Measurements from ENCODE around the gene SLC24A4.

Gene SLC24A4

DNA sequence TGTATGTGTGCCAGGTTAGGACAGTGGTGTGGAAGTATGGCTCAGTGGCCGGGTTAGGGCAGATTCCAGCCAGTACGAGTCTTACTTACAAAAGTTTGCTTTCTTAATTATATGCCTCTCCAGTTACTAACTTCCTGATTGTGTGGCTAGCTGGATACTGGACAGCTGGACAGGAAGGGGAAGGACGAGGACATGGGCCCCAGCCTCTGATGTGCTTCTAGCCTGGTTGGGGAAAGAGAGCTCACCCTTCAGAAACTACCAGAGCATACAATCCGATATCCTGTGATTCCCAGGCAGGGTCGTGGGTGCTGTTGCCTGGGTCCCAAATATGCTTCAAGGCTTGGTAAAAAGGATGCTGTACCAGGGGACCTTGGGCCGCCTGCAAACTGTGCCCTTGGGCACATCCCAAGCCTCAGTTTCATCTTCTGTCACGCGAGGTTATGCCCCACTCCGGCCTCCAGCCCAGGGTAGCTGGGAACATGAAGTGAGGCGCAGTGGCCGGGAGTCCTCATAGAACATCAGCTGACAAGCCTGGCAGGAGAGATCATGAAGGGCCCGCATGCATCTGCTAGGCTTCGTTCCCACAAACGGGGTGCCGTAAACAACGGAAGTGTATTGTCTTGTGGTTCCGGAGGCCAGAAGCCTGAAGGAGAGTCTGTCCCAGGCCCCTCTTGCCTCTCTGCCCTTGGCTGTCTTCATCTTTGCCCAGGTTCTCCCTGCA is 167.4 kb downstream of the SLC24A4 start:
- intact Hi-C loops (cut with DNase I) = no loop called here

DNA sequence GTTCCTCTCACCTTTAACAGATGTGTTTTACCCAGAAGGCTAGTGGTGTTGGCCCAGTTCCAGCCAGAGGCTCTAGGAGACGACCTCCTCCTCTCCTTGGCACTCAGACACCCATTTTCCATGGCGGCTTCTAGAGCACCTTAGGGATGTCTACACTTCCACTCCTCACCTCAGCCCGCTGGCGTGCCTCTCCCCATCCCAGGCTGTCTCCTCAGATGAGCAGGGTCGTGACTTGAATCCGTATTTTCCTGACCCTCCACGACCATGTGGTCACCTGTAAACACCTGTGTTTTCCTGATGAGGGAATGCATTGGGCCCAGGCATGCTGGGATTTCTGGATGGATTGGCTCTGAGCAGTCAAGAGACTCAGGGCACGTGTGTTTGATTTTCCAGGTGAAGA is 168.8 kb downstream of the SLC24A4 start:
- DNase-seq = no peak
- intact Hi-C loops (cut with DNase I) = no loop called here

More for the DNA sequence above, 167.4 kb downstream of the SLC24A4 start:
- peak in 5 of 10 donors; percentile 20 to 83 (median 39) for DNase-seq

DNA sequence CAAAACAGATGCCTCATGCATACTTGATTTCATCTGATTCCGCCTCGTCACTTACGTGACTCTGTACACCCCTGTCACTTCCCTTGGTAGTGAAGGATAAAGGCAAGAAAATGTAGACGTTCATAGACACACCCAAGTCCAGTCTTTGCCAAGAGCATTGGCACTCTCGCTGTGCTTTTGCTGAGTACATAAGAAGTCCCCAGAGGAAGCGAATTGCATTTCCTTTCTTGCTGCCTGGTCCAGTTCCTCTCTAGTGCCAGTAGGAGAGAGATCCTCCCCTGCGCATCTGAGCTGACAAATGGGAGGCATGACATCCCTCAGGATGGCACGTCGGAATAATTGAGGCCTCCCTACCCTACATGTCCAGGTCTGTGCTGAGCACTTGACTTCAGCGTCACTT is 169.3 kb downstream of the SLC24A4 start:
- peak in 1 of 10 donors; percentile 51 for DNase-seq
- intact Hi-C loops (cut with DNase I) = no loop called here

DNA sequence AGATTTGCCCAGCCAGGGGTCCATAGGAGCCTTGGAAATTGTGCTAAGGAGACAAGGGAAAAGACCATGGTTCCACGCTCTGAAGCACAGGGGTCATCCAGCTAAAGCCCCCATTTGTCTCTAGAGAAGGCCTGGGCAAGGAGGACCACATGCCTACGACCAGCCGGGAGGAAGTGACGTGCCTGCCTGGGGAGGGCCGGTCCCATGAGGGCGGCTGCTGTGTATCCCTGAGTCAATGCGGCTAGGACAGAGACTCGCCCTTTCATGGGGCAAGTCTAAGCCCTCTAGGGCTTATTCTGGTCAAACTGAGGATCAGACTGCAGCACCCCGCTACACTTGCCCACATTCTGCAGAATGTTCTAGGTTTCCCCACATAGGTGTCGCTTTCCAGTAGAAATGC is 170.1 kb downstream of the SLC24A4 start:
- intact Hi-C loops (cut with DNase I) = no loop called here
- DNase-seq = peak in 1 of 10 donors; percentile 67

DNA sequence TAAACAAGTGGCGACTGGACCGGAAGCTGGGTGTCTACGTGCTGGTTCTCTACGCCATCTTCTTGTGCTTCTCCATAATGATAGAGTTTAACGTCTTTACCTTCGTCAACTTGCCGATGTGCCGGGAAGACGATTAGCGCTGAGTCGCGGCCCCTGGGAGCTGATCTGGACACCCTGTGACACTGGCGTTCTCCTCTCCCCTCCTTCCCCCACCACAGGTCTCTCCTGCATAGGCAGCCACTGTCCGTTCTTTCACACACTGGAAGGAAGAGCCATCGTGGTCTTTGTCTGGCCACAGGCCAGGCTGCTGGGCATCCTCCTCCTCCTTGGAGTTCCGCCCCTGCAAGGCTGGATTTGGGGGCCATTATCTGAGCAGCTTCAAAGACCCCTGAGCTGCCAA is 170.5 kb downstream of the SLC24A4 start:
- intact Hi-C loops (cut with DNase I) = no loop called here
- DNase-seq = peak in 1 of 10 donors; percentile 46

DNA sequence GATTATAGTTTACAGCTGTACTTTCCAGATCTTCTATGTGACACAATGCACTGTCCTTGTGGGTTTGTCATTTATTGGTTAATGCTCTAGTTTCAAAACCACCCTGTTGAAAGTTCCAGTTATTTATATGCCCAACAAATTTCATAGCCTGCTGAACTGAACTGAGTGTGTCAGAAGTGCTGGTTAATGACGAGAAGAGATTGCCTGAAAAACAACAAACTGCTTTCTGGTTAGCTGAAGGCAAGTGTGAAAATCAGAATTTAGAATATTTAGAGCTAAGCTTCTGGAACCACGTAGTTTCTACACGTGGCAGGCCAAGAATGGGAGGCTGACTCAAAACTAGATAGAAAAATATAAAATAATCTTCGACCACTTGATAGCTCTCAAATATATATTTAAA is 171.5 kb downstream of the SLC24A4 start:
- no peak for DNase-seq
- intact Hi-C loops (cut with DNase I) = no loop called here

DNA sequence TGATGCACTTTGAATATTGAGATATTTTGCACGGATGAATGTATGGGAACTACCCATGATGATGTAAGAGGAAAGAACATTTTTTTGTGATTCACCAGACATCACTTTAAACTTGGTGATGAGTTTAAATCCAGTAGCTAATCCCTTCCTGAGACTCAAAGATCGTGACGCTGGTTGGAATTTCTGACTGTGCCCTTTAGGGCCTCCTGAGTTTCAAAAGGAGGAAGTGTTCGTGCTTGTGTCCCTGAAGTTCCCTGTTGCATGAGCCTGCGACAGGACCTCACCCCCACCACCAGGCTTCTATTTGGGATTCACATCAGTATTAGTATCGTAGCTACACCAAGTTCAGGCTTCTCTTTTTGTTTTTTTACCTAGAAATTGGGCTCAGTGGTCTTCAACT is 172.1 kb downstream of the SLC24A4 start:
- intact Hi-C loops (cut with DNase I) = no loop called here

DNA sequence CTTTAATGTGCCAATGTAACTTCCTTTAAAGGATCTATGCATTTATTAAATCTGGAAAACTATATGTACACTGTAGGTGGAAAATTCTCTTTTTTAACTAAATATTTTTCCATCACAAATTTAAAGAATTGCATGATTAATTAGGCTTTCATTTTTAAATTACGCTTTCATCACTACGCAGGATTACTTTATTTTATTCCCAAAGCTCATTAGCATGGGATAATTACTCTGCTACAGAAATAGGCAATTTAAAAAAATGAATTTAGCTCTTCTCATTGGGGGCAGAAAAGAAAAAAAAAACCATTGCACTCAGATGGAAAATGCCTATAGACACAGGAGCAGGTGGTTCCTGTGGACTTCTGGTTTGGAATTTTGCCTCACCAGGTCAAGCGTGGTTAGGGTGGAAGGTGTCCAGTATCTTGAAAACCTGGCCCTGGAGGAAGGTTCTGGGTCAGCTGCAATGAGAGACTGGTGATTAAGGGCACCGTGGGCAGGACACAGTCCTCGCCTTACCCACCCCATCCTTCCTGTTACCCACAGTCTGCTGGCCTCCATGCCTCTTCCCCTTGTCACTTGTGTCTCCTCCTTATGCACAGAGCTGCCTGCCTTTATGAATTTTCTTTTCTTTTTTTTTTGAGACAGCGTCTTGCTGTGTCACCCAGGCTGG is 173.4 kb downstream of the SLC24A4 start:
- DNase-seq = peak in 1 of 10 donors; percentile 24
- intact Hi-C loops (cut with DNase I) = no loop called here

More for the DNA sequence above, 172.1 kb downstream of the SLC24A4 start:
- peak in 1 of 10 donors; percentile 43 for DNase-seq

DNA sequence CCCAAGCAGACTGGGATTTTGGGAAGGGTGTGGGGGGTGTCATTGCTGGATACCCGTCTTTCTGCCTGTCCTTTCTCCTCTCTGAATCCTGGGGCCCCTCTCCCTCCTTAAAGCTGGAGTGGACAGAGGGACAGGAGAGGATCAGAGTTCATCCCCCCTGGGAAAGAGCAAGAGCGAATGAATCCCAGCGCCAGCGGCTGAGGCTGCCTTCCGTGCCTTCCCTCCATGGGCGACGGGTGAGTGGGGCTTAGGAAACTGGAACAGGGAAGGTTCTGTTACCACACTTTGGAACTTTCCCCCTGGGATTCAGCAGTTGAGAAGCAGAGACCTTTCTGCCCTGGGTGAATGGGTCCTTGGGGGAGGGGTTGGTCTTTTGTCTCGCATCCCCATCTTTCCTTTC is 174.4 kb downstream of the SLC24A4 start:
- intact Hi-C loops (cut with DNase I) = no loop called here
- DNase-seq = peak in 1 of 10 donors; percentile 24

DNA sequence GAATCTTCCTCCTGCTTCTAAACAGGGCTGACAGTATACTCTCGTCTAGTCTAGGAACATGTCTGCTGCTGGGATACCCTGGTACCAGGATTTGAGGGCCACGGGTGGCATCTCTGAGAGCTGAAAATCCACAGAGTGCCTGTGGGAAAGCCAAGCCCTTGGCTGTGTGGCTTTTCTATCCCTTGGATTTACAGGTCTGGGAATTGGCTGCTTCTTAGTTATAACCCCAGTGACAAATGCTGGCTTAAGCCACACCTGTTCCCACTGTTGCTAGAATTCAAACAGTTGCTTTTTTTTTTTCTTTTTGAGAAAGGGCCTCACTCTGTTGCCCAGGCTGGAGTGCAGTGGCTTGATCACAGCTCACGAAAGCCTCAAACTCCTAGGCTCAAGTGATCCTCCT is 176.3 kb downstream of the SLC24A4 start:
- intact Hi-C loops (cut with DNase I) = no loop called here
- peak in 1 of 10 donors; percentile 19 for DNase-seq

DNA sequence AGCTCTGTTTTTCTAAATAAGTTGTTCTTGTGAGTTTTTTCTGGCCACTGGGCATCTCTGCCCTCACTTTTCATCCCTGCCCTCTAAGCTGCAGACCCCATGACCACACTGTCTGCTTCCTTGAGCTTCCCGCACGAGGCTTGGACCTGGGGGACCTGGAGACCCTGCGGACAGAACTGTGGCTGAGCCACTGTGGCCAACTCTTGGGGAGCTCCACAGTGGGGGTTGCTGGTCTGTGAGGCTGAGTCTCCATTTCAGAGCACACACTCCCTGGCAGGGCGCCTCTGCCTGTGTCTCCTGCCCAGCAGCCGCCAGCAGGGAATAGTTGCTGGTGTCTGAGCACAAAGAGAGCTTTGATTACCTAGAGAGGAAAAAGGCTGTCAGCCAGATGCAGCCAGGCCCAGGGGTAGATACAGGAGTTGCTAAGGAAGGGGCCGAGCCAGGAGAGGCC is 177.6 kb downstream of the SLC24A4 start:
- peak in 6 of 10 donors; percentile 20 to 88 (median 64) for DNase-seq
- intact Hi-C loops (cut with DNase I) = no loop called here

DNA sequence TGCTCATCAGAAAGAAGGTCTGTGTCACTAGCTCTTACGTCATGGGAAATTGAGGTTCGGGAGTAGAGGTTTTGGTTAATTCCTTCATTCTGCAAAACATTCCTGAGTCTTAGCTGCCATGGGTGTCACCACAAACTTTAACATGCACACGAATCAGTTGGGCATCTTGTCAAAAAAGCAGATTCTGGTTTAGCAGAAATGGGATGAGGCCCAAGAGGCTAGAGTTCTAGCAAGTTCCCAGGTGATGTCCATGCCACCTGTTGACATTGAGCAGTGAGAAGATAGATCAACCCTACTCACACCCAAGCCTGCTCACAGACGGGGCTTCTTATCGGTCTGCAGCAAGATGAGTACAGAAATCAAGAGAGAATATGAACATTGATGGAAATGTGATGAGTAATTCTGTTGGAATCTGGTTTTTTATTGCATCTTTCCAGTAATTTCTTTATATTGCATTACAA is 179.0 kb downstream of the SLC24A4 start:
- peak in 1 of 10 donors; percentile 16 for DNase-seq
- intact Hi-C loops (cut with DNase I) = no loop called here

DNA sequence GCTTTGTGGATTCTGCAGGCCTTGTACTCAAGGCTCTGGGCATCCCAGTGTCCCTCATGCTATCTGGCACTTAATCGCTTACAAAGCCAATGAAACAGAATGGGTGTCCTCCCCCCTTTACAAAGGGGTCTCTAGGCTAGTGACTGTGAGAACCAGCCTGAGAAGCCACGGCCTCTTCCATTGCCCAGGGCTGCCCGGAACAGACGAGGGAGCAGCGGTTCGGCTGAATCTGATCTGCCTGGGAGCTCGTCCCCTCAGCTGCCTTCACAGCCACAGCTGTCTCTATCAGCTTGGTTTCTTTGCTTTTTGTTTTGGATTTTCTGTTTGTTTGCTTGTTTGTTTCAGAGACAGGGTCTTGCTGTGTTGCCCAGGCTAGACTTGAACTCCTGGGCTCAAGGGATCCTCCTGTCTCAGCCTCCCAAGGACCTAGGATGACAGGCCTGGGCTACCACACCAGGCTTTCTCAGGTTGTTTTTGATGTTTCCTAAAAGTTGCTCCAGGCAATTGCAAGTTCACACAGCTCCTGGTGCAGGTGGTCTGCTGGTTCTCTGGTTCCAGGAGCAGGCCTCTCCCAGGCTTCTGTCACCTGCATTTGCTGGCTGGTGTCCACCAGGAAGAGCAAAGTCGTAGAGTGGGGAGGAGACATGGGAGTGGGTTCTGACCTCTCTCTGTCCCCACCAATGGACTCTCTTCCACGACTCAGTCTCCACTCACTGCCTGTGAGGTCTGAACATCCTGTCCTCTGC is 179.7 kb downstream of the SLC24A4 start:
- intact Hi-C loops (cut with DNase I) = no loop called here
- peak in 2 of 10 donors; percentile 18 to 43 for DNase-seq

DNA sequence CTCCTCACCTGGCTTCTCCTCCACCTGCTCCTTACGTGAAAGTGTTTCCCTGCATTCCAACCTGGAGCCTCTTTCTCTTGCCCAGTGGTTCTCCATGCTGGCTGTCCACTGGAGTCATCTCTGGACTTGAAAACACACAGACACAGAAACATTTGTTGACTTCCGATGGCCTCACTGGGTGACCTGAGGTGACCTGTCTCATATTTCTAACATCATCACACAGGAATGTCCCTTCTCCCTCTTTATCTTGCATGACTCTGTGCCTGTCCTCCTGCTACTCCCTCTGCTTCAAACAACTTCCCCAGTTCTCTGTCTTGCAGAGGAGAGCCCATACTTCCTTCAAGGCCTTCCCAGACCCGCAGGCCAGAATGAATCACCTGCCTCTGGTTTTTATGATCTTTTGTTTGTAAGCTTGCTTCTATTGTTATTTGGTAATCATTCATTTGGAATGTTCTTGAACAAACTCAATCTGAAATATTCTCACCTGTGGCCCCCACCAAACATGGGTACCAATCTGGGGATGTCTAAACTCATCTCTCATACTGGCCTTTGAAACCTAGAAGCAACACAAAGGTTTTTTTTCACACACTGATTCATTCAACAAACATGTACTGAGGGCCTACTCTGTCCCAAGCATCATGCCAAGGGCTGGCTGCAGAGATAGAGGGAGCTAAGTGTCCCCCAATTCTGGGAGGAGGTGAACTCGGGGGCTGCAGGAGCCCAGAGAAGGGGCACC is 181.0 kb downstream of the SLC24A4 start:
- intact Hi-C loops (cut with DNase I) = no loop called here
- peak in 2 of 10 donors; percentile 21 to 36 for DNase-seq

DNA sequence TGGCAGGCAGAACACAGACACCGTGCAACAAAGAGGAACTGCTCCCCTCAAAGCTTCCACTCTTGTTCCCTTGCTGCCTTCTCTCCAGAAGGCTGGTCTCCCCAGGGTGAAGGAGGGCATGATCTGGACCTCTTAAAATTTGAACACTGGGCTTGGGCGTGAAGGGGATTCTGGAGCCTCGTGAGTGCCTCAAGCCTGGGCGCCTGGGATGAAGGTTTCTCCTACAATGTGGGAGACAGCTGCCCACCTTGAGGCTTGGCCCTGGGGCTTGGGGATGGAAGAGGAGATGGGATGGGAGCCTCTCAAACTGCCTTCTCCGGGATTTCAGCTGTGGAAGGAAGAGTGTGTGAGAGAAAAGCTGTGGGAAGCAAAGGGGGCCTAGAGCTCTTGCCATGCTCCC is 182.9 kb downstream of the SLC24A4 start:
- intact Hi-C loops (cut with DNase I) = no loop called here
- DNase-seq = peak in 2 of 10 donors; percentile 27 to 63

DNA sequence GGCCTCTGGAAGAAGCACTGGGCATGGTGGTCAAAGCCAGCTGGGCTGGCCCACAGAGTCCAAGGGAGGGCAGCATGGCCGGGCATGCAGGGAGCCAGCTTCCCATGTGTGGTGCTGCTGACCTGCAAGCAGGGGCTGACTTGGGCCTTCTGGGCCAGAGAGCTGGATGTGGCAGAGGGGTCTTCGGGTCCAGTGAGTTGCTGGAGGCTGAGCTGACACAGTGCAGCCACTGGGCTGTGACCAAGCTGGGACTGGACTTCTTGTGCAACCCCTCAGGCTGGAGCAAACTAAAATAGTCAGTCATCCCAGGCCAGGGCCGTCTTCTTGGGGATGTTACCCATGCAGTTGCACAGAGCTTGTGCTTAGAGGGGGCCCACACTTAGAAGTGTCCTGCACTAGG is 183.3 kb downstream of the SLC24A4 start:
- DNase-seq = peak in 3 of 10 donors; percentile 62 to 64 (median 62)

DNA sequence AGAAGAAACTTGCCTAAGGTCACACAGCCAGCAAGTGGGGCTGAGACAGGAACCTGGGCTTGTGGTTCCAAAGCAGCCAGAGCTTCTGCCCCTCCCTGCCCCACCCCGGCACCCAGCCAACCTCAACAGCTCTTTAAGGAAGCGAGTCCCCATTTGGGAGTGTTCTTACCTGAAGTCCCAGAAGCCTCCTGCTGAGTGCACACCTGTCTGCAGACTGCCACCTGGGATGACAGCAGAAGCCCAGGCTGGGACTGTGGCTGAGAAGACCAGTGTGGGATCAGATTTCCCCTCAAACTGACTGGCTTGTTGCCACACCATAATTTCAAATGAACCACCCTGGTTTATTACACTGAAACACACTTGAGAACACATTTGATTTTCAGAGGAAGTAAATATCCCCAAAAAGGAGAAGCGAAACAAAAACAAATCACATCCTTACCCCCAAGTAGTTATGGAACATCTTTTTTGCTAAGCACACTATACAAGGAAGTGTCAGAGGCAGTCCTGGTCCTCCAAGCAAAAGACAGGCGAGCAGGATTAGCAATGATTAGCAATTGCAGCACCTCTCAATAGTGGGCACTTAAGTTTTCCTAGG is 184.3 kb downstream of the SLC24A4 start:
- peak in 4 of 10 donors; percentile 12 to 54 (median 28) for DNase-seq
- intact Hi-C loops (cut with DNase I) = no loop called here

More for the DNA sequence above, 183.3 kb downstream of the SLC24A4 start:
- intact Hi-C loops (cut with DNase I) = no loop called here

DNA sequence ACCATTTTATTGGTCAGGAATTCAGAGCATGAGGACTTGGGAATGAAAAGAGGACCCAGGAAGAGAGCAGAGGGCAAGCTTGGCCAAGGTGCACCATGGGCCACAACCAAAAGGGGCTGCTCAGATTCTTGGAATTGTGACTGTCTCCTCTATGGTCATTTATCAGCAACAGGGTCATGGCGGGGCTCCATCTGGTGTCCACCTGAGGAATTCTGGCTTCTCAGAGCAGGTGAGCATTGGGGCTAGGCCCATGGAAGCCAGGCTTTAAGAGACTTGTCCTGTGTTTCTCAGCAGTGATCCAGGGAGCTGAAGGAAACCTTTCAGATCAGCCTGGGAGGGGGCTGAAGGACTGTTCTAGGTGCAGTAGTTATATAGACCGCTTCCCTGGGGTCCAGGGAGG is 188.0 kb downstream of the SLC24A4 start:
- DNase-seq = peak in 3 of 10 donors; percentile 17 to 30 (median 26)
- intact Hi-C loops (cut with DNase I) = no loop called here

DNA sequence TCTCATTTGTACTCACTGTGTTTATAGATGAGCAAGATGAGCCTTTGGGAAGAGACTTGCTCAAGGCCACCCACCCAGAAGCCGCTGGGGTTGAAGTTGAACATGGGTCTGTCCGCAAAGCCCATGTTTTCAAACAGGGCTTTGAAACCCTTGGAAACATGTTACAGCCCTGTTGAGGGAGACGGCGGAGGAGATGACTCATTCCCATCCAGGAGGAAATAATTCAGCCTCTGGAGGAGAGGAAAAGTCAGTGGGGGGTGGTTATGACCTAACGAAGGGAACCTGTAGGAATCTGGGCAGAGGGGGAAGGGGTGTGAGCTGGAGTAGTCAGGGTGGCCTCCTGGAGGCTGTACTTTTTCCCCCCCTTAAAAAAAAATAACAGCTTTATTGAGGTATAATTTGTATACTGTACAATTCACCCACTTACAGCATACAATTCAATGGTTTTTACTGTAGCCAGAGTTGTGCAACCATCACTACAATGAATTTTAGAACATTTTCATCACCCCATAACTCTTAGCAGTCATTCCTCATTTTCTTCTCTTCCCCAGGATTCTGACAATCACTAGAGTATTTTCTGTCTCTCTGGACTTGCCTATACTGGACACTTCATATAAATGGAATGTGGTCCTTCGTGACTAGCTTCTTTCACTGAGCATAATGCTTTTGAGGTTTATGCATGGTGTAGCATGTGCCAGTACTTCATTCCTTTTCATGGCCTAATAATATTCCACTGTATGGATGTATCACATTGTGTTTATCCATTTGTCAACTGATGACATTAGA is 188.7 kb downstream of the SLC24A4 start:
- intact Hi-C loops (cut with DNase I) = no loop called here

More for the DNA sequence above, 188.7 kb downstream of the SLC24A4 start:
- DNase-seq = peak in 2 of 10 donors; percentile 16 to 20

All from posterior cingulate gyrus (tissue), 11 donors.